ENCODE measurements around the gene EWSR1. TPM values are rescaled to one million over a fixed set of nuclear protein-coding genes. Genes with fewer than 3 reads are reported as not detected.

Gene EWSR1
- total RNA-seq, 1 donor from 2014 or later: 281 TPM

GRCh38 chr22:29306835-29307595, 38.9 kb downstream of the EWSR1 start:
- H2AFZ ChIP-seq (replicated peaks): peak overlapping the region; percentile 84
- H3K4me2 ChIP-seq: peak overlapping the region; percentile 84
- Mint-ChIP-seq H3K27me3 (ENCODE audit: insufficient read depth, low read depth) (peaks cover 11% of the 10 kb centered on the region), H3K4me1 (peaks cover 37% of the 10 kb centered on the region), H3K9me3 (no peaks in the 10 kb centered on the region), H3K36me3 (no peaks in the 10 kb centered on the region), H3K4me3 (peak overlapping the region; percentile 92), H3K27ac (no peak overlapping the region)
- no peak overlapping the region for H3K9ac ChIP-seq
- H3K4me1 ChIP-seq: peaks cover 13% of the 10 kb centered on the region
- H3K27ac ChIP-seq: no peak overlapping the region
- no peaks in the 10 kb centered on the region for H3K9me3 ChIP-seq (ENCODE audit: low read depth)
- H3K36me3 ChIP-seq: no peaks in the 10 kb centered on the region
- no peak for TF ChIP-seq EZH2phosphoT487 (IDR thresholded peaks at IDR 0.05)
- peak; percentile 17 for TF ChIP-seq CTCF (IDR thresholded peaks at IDR 0.05)
- H3F3A ChIP-seq (ENCODE audit: low read depth): peaks cover 19% of the 10 kb centered on the region
- peak; percentile 95 for DNase-seq (ENCODE audit: low spot score)
- no peaks in the 10 kb centered on the region for H3K79me2 ChIP-seq (ENCODE audit: low read depth)
- H3K27me3 ChIP-seq: peaks cover 14% of the 10 kb centered on the region
- H3K4me3 ChIP-seq: peak overlapping the region; percentile 61
- H4K20me1 ChIP-seq (ENCODE audit: low read depth): peaks cover 10% of the 10 kb centered on the region

GRCh38 chr22:29307596-29308147, 39.6 kb downstream of the EWSR1 start:
- Mint-ChIP-seq H3K4me3 (peak overlapping the region; percentile 92), H3K36me3 (no peaks in the 10 kb centered on the region), H3K4me1 (peaks cover 42% of the 10 kb centered on the region), H3K27ac (no peak overlapping the region), H3K9me3 (no peaks in the 10 kb centered on the region), H3K27me3 (ENCODE audit: insufficient read depth, low read depth) (peaks cover 14% of the 10 kb centered on the region)
- no peak for TF ChIP-seq EZH2phosphoT487 (IDR thresholded peaks at IDR 0.05)
- TF ChIP-seq CTCF (IDR thresholded peaks at IDR 0.05): no peak
- no peak for TF ChIP-seq EZH2 (IDR thresholded peaks at IDR 0.05)
- H2AFZ ChIP-seq (replicated peaks): no peak overlapping the region
- H3K36me3 ChIP-seq: no peaks in the 10 kb centered on the region
- peaks cover 17% of the 10 kb centered on the region for H3F3A ChIP-seq (ENCODE audit: low read depth)
- DNase-seq (ENCODE audit: low spot score): peak; percentile 21
- H3K27me3 ChIP-seq: peaks cover 21% of the 10 kb centered on the region
- H3K27ac ChIP-seq: no peak overlapping the region
- H3K4me2 ChIP-seq: peak overlapping the region; percentile 84
- H3K9me3 ChIP-seq (ENCODE audit: low read depth): no peaks in the 10 kb centered on the region
- no peak overlapping the region for H3K9ac ChIP-seq
- H3K4me1 ChIP-seq: peaks cover 13% of the 10 kb centered on the region
- H3K79me2 ChIP-seq (ENCODE audit: low read depth): no peaks in the 10 kb centered on the region
- peak overlapping the region; percentile 61 for H3K4me3 ChIP-seq
- H4K20me1 ChIP-seq (ENCODE audit: low read depth): peaks cover 14% of the 10 kb centered on the region

- Histone ChIP-seq H2AFZ (replicated peaks) (no peak overlapping the region), H3K4me3 (no peak overlapping the region), H3K36me3 (no peaks in the 10 kb centered on the region), H3K9ac (no peak overlapping the region), H3K9me3 (ENCODE audit: low read depth) (no peaks in the 10 kb centered on the region), H3F3A (ENCODE audit: low read depth) (peaks cover 17% of the 10 kb centered on the region), H3K4me1 (peaks cover 13% of the 10 kb centered on the region), H3K27ac (no peak overlapping the region), H3K27me3 (peaks cover 27% of the 10 kb centered on the region), H3K4me2 (no peak overlapping the region), H3K79me2 (ENCODE audit: low read depth) (no peaks in the 10 kb centered on the region), H4K20me1 (ENCODE audit: low read depth) (peaks cover 15% of the 10 kb centered on the region)
- Mint-ChIP-seq H3K36me3 (no peaks in the 10 kb centered on the region), H3K4me3 (peak overlapping the region; percentile 52), H3K9me3 (no peaks in the 10 kb centered on the region), H3K27ac (no peak overlapping the region), H3K4me1 (peaks cover 45% of the 10 kb centered on the region), H3K27me3 (ENCODE audit: insufficient read depth, low read depth) (peaks cover 14% of the 10 kb centered on the region)
- no peak for DNase-seq (ENCODE audit: low spot score)
- TF ChIP-seq EZH2phosphoT487 (IDR thresholded peaks at IDR 0.05): no peak
- no peak for TF ChIP-seq CTCF (IDR thresholded peaks at IDR 0.05)
- TF ChIP-seq EZH2 (IDR thresholded peaks at IDR 0.05): no peak
Observed at GRCh38 chr22:29308148-29308790, 40.2 kb downstream of the EWSR1 start.
